H1 (cell line): ENCODE data around the gene TAF6. TPM values are rescaled to one million over a fixed set of nuclear protein-coding genes. Genes with fewer than 3 reads are reported as not detected.
A peak's percentile ranks its signal among the peaks of the same experiment; 100 is the strongest.

Source experiments
- EP300 ChIP-seq, 2 experiments: IDR thresholded peaks; 1 replicate in 1 of 2; 2 replicates in 1 of 2; pipeline ENCODE4 v1.6.1; 2011 to 2012; ENCODE audit warnings: low read depth in 2 of 2, low read length in 2 of 2, mild to moderate bottlenecking in 2 of 2, borderline replicate concordance in 1 of 2, inconsistent platforms in 1 of 2, moderate library complexity in 1 of 2
- JUN ChIP-seq: IDR thresholded peaks from 2 replicates; pipeline ENCODE4 v1.6.1; 2011; ENCODE audit warnings: low read depth, mild to moderate bottlenecking, improper control_type of control experiment, low read length
- JUND ChIP-seq: IDR thresholded peaks from 2 replicates; pipeline ENCODE4 v1.6.1; 2011; ENCODE audit warnings: mild to moderate bottlenecking, improper control_type of control experiment, low read length
- KDM1A ChIP-seq: fragments of 200-600, 300-600 bp; sonication (generic); IDR thresholded peaks from 2 replicates; pipeline ENCODE4 v1.7.1; 2016; ENCODE audit warnings: mild to moderate bottlenecking, low read length, borderline replicate concordance
- KDM4A ChIP-seq: IDR thresholded peaks from one replicate; pipeline ENCODE4 v1.7.1; 2012; ENCODE audit warnings: low read depth, mild to moderate bottlenecking, moderate library complexity, low read length, inconsistent platforms; ENCODE audit not compliant: severe bottlenecking
- POU5F1 ChIP-seq: IDR thresholded peaks from 2 replicates; pipeline ENCODE4 v1.6.1; 2011; ENCODE audit warnings: low read depth, mild to moderate bottlenecking, low read length, moderate library complexity
- RAD21 ChIP-seq, 2 experiments: IDR thresholded peaks in 1 of 2; conservative IDR thresholded peaks in 1 of 2; 2 replicates each; pipeline ENCODE4 v1.6.1; 2011; ENCODE audit warnings: low read depth in 2 of 2, low read length in 2 of 2, improper control_type of control experiment in 1 of 2, inconsistent platforms in 1 of 2, mild to moderate bottlenecking in 1 of 2, moderate library complexity in 1 of 2
- RBBP5 ChIP-seq: IDR thresholded peaks from 2 replicates; pipeline ENCODE4 v1.7.1; 2012; ENCODE audit warnings: low read depth, mild to moderate bottlenecking, inconsistent platforms, low read length, moderate library complexity, borderline replicate concordance
- RNF2 ChIP-seq: fragments of 200-900, 300-1000 bp; sonication (generic); IDR thresholded peaks from 2 replicates; pipeline ENCODE4 v1.7.1; 2016; ENCODE audit warnings: borderline replicate concordance, low read depth, mild to moderate bottlenecking, antibody characterized with exemption, low read length; ENCODE audit not compliant: poor library complexity, severe bottlenecking; ENCODE audit errors: missing control alignments
- RXRA ChIP-seq: IDR thresholded peaks from 2 replicates; pipeline ENCODE4 v1.6.1; 2011; ENCODE audit warnings: low read depth, mild to moderate bottlenecking, low read length, moderate library complexity; ENCODE audit not compliant: insufficient read depth
- SAP30 ChIP-seq: fragments of 300-600 bp; sonication (generic); IDR thresholded peaks from 2 replicates; pipeline ENCODE4 v1.7.1; 2012; ENCODE audit warnings: low read length, moderate library complexity, mild to moderate bottlenecking, inconsistent platforms; ENCODE audit not compliant: insufficient read depth, insufficient replicate concordance
- TAF1 ChIP-seq: IDR thresholded peaks from 2 replicates; pipeline ENCODE4 v1.6.1; 2011; ENCODE audit warnings: mild to moderate bottlenecking, low read depth, low read length
- TBP ChIP-seq: IDR thresholded peaks from 2 replicates; pipeline ENCODE4 v1.6.1; 2011; ENCODE audit warnings: low read depth, low read length, improper control_type of control experiment
- YY1 ChIP-seq: IDR thresholded peaks from 2 replicates; pipeline ENCODE4 v1.6.1; 2011; ENCODE audit warnings: low read depth, mild to moderate bottlenecking, low read length
- polyA plus RNA-seq, 7 experiments: library from polyadenylated mRNA; depleted of rRNA in 3 of 7; stranded (reverse) in 5 of 7; unstranded in 2 of 7; fragments of >200 nt in 5 of 7; fragments of 200-250 nt in 2 of 7; gene quantifications; 1 replicate in 5 of 7; 2 replicates in 1 of 7; 4 replicates in 1 of 7; pipeline versions ENCODE4 v1.2.1 to v1.2.3, GENCODE V29; 2011 to 2013; ENCODE audit warnings: missing spikeins in 2 of 7, mixed read lengths in 2 of 7
- total RNA-seq: library from RNA; stranded (reverse); fragmentation: NEBNext Ultra II Directional; extraction: Animal tissue kit (Norgen Biotek cat#: 25700); gene quantifications from 2 replicates; pipeline ENCODE4 v1.2.1, GENCODE V29; 2021
- TF ChIP-seq, protein P1 (sequence below): IDR thresholded peaks from 2 replicates; pipeline ENCODE4 v1.6.1; 2011; ENCODE audit warnings: low read length, improper control_type of control experiment
- TF ChIP-seq, protein P2 (sequence below): IDR thresholded peaks from 2 replicates; pipeline ENCODE4 v1.6.1; 2012; ENCODE audit warnings: inconsistent platforms
- TF ChIP-seq, protein P3 (sequence below): IDR thresholded peaks from 2 replicates; pipeline ENCODE4 v1.6.1; 2011; ENCODE audit warnings: low read depth, mild to moderate bottlenecking, low read length; ENCODE audit not compliant: insufficient read depth

Gene TAF6
- total and polyA plus RNA-seq, 2 of the 8 experiments (the other 6 are each of a cell fraction or from before 2014, with no cell fraction given) = 66.7 to 101 TPM

DNA sequence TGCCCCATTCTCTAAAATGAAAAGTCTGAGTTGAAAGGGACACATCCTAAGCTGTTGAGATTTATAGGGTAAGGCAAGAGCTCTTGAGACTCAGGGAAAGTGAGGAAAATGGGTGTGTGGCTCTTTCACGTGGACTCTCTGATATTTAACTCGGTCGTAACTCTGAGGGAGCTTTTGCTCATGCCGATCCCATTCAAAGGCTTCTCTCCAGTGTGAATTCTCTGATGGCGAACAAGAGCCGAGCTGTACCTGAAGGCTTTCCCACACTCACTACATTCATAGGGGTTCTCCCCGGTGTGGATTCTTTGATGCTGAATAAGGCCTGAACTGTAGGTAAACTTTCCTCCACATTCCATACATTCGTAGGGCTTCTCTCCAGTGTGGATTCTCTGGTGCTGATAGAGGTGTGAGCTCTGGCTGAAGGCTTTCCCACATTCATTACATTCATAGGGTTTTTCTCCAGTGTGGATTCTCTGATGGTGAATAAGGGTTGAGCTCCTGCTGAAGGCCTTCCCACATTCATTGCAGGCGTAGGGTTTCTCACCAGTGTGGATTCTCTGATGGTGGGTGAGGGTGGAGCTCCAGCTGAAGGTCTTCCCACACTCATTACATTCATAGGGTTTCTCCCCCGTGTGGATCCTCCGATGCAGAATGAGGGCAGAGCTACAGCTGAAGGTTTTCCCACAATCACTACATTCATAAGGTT lies 48.0 kb downstream of the TAF6 start (continued):
- TF ChIP-seq RXRA (no peak), EP300 (IDR thresholded peaks at IDR 0.05; ENCODE audit: borderline replicate concordance in 1 of 2, low read depth in 2 of 2, low read length in 2 of 2) (no peak), JUN (no peak), RNF2 (no peak), JUND (no peak), RBBP5 (no peak), TAF1 (no peak), YY1 (no peak), SAP30 (no peak), KDM4A (no peak), TBP (no peak), RAD21 (IDR thresholded peaks at IDR 0.05 in 1 of 2, conservative IDR thresholded peaks at IDR 0.05 in 1 of 2; ENCODE audit: low read depth in 2 of 2, low read length in 2 of 2) (no peak), POU5F1 (no peak), KDM1A (peak; percentile 89; the same call in 1 of the 2 replicates)
- TF ChIP-seq, protein P1, sequence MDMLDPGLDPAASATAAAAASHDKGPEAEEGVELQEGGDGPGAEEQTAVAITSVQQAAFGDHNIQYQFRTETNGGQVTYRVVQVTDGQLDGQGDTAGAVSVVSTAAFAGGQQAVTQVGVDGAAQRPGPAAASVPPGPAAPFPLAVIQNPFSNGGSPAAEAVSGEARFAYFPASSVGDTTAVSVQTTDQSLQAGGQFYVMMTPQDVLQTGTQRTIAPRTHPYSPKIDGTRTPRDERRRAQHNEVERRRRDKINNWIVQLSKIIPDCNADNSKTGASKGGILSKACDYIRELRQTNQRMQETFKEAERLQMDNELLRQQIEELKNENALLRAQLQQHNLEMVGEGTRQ = no peak
- TF ChIP-seq, protein P2, sequence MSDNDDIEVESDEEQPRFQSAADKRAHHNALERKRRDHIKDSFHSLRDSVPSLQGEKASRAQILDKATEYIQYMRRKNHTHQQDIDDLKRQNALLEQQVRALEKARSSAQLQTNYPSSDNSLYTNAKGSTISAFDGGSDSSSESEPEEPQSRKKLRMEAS = no peak
- TF ChIP-seq, protein P3, sequence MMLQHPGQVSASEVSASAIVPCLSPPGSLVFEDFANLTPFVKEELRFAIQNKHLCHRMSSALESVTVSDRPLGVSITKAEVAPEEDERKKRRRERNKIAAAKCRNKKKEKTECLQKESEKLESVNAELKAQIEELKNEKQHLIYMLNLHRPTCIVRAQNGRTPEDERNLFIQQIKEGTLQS = no peak
